CD4-positive, alpha-beta T cell treated with Interleukin-10 for 1 hour (primary cell): ENCODE results near the gene NOTUM.

Experiments used
- DNase-seq: peaks from one replicate; pipeline ENCODE4 v3.0.0-alpha.2; 2020

NOTUM gene

GRCh38 chr17:81934850-81935708, 25.9 kb downstream of the NOTUM start:
- DNase-seq, result no peak

DNA sequence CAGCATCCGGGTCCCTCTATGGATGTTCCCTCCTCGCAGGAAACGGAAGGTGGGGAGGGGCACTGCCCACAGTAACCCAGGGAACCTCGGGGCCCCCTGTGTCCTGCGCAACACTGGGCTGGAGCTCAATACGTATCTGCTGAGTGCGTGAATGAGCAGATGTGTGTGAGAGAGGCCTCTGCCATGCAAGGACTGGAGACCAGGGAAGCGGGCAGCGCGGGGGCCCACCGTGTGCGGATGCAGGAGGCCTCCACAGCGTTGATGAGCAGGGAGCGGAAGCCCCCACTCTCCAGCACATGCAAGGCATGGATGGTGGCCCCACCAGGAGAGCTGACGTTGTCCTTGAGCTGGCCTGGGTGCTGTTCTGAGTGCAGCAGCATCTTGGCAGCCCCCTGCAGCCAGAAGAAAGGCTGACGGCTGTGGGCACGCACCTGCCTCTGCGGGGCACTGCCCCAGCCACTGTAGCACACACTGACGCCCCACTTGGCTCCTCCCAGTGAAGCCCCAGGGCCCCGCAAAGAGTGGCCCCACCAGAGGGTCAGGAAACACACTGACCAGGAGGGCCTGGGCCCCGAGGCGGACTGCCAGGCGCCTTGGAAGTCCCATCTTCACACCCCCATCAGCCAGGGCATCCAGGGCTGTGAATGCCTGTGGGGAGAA, 26.8 kb downstream of the NOTUM start:
- DNase-seq, result no peak

- no peak for DNase-seq
Measured at GRCh38 chr17:81933178-81933699, 27.7 kb downstream of the NOTUM start.

DNA sequence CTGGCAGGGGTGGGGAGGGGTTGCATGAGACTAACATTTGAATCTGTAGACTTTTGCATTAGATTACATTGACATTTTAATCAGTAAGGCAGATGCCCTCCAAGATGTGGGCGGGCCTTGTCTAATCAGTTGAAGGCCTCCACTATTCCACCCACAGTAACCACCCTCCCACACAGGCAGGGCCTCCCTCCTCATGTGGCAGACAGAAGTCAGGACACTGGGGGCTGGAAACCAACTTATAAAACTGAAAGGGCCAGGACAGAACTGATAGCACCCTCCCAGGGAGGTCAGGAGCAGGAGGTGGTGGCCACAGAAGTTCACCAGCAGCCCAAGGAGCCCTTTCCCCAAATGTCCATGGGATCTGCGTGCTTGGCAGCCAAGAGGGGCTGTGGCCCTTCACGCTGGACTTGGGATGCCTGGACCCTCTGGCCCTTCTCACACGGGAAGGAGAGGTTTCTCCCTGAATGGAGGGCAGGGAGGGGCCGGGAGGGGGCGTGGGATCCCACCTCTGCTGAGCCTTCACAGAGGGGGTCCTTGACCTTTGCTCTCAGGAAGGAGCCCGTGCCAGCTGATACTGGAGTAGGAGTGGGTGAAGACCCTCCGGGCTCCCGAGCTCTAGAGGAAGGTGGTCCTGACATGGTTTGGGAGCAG, 28.5 kb downstream of the NOTUM start:
- DNase-seq, result no peak

GRCh38 chr17:81931557-81932332, 29.2 kb downstream of the NOTUM start:
- no peak for DNase-seq

DNA sequence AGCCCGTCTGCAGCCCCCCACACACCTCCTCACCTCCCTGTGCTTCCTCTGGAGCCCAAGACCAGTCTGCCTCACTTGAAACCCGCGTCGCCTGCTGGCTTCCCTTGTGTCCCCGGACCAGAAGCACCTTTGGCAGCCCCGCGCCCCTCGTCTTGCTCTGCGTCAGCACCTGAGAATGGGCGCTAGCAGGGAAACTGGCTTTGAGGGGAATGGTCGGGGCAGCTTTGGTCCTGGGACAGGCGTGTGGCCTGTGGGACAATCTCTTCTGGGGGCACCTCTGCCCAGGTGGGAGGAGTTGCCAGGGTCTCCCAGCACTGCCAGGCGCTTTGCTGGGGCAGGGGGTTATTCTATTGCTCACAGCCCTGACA, 29.8 kb downstream of the NOTUM start:
- DNase-seq, result no peak

DNA sequence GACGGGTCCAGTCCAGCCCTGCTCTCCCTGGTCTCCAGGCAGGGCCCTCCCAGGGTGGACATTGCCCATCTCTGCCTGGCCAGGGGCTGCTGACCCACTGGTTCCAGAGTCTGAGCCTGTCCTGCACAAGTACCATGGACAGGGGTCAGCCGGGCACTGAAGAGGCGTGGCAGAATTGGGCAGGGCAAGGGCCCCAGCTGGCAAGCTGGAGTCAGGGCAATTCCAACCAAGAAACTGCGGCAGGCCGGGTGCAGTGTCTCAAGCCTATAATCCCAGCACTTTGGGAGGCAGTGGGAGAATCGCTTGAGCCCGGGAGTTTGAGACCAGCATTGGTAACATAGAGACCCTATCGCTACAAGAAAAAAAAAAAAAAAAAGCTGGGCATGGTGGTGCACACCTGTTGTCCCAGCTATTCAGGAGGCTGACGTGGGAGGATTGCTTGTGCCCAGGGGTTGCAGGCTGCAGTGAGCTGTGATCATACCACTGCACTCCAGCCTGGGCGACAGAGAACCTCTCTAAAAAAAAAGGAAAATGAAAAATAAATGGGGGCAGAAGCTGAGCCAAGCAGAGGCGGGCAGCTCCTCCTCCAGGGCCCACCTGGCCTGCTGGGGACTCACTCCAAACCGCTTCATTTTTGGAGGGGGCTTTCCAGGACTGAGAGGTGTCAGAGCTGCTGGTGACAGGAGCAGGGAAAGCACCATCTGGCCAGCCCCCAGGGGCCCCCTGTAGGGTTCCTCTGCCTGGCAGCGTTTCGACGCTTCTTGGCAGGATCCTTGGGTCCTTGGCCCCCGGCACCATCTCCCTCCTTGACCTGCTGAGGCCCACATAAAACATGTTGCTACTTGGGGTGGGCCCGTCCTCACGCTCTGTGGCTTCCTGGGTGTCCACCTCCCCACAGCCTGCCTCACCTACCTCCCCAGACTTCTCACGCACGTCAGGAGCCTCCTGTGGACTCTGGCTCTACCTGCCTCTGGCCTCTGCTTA, 30.6 kb downstream of the NOTUM start:
- no peak for DNase-seq

DNA sequence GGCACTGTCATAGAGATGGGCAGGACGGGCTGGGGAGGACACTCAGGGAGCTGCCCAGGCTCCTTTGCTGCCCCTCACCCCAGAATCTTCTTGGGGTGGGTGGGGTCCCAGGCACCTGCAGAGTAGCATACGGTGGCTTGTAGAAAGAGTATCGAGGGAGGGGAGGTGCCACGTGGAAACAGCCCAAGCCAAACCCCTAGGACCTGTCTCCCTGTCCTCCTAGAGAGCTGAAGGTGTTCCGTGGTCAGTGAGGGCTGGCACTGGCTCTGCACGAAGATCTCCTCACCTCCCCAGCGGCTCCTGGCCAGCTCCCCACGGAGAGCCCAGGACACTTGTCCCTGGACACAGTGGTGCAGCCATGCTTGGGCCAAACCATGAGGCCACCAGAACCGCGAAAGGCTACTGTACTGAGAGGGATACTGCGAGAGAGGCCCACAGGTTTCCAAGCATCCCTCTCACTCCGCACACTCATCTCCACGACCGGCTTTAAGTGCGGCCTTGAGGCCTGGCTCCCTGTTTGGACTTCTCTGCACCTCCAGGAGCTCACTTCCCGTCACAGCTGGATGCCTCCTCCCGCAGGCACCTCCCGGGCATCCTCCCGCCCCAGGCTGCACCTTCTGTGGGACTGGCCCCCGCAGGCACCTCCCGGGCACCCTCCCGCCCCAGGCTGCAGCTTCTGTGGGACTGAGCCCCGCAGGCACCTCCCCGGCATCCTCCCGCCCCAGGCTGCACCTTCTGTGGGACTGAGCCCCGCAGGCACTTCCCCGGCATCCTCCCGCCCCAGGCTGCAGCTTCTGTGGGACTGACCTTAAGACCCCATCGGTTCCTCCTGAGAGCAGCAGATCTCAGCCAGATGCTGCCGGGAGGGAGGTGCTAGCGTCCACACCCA, 31.5 kb downstream of the NOTUM start:
- DNase-seq, result no peak

- DNase-seq, result no peak
Measured at GRCh38 chr17:81928544-81929252, 32.3 kb downstream of the NOTUM start.

DNA sequence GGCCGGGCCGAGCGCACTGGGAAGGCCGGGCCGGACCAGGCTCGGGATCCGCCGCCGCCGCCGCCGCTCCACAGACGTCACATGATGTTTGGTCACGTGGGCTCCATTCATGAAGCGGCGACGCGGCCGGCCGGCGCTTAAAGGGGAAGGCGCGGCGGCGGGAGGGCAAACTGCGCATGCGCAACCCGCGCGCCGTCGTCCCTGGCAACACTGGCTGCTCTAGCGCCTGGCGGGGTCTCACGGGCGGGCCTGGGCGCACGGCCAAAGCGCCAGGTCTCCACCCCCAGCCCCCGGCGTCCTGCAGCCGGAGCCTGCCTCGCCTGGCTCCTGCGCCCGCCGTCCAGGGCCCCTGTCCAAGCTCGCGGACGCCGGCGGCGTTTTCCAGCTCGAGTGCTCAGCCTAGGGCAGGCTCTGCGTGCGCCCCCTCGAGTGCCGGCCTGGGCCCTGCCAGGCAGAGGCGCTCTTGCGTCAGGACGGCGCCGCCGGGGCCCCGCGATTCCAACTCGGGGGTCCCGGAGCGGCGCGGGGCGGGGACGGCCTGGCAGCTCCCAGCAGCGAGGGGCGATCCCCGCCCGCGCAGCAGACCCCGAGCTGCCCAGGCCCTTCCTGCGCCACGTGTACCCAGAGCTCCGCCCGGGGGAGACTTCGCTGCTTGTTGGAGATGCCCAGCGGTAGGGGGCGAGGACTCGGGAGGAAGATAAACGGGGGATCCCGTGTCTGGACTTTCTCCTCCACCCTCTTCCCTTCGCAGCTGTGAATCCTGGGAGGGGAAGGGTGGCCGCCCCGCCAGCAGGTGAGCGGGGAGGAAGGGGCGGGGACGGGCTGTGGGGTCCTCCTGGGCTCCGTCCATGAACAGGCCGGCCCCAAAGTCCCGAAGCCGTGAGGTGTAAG, 33.1 kb downstream of the NOTUM start, which contains the start of gene MAFG:
MAFG (minus strand) TSS at position 83 of the 891 bp plus-strand sequence. CDS start 4,550 bp downstream, outside the sequence.
- DNase-seq, result peak; percentile 91

DNA sequence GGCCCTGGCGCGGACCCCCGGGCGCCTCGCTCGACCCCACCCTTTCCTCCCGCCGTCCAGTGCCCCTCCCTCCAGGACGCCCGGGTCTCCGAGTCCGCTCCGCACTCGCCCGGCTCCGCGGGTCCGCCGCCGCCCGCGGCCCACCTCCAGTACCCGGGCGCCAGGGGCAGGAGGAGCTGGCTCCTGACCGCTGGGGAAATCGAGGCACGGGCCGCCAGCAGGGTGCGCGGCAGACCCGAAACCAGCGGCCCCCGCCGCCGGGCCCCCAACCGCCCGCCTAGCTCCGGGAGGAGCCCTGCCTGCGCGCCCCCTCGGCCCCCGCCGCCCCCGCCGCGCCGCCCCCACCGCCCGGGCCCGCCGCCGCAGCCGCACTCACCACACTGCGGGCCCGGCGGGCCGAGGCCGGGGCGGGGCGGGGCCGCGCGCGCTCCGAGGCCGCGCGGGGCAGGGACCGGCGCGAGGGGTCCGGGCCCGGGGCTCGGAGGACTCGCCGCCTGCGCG, 33.8 kb downstream of the NOTUM start:
- DNase-seq, result no peak

DNA sequence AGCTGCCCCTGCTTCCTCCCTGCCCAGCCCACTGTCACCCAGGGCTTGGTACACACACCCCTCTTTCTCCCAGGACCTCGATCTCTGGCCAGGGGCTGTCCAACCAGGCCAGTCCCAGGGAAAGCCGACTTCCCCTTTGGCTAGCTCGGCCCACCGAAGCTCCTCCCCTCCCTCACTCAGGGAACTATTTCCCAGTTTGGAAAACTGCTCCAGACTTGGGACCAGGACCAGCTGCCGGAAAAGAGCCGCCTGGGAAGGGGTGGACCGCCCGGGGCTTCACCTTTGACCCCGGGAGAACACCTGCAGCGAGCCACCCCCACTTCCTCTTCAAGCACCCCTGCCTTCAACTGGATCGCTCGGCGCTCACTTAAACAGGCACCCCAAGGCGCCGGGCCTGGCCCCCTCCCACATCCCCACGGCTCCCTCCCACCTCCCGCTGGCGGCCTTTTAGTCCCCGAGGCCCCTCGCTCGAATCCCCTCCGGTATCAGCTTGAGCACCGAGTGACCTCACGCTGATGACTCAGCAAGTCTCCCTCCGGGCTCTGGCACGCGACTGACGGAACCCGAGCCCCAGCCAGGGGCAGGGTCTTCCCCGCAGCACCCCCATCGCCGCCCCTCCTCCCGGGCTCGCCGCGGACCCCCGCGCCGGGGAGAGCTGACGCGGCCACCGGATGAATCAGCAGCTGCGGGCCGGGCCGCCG, 34.4 kb downstream of the NOTUM start:
- DNase-seq, result peak; percentile 53

DNA sequence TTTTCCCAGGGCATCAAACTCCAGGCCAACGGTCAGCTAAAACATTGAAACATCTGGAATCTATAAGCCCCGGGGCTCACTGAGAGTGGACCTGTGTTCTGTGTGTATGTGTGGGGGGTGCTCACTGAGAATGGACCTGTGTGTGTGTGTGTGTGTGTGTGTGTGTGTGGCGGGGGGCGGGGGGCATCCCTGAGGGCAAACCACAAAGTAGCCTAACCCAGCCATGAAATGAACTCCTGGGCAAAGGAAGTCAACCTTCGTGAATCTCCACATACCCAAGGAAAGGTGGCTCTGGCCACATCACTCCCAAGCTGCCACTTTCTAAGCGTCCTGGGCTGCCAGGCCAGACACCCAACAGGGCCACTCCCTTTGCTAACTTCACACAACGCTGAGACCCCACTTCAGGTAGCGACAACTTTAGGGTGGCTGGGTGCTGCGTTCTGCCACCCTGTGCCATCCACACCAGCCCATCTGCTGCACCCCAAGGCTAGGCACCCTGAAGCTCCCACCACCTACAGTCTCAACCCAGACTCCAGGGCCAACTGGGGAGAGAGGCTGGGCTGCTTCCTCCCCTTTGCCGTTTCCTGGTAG, 35.0 kb downstream of the NOTUM start:
- no peak for DNase-seq

DNA sequence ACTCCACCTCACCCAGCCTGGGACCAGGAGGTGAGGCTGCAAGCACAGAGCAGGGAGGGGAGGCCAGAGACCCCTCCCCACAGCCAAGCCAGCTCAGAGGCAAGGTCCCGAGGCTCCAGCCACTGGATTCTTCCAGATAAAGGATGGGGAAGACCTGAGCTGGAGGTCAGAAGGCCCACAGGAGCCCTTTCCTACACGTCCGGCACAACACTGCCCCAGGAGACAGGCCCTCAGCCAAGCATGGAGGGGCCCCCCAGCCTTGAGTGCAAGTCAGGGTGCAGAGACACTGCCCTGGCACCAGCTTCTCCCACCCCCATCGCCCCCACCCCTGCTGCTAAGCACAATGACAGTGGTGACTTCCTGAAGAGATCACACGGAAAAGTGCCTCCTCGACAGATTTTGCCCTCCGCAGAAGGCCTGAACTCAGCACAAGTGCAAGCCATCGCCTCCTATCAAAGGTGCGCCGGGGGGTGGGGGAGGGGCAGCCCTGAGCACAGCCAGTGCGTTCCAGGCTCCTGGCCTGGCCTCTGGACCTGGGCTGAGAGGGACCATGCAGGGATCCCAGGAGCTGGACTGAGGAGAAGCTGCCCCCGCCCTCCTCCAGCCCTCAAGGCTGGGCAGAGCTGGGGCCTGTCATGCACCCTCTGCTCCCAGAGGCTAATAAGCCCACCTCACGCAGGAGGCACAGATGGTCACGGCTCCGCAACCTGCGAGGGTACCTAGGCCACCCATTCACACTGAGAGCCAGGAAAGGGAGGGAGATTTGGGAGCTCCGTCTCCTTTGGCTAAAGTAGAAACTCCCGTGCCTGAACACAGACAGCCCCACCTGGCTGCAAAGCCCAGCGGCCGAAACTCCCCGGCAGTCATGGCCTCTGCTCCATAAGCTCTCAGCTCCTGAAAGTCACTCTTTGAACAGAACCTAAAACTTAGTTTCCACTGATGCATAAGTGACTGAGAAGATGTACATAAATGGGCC, 36.1 kb downstream of the NOTUM start:
- DNase-seq, result peak; percentile 28

DNA sequence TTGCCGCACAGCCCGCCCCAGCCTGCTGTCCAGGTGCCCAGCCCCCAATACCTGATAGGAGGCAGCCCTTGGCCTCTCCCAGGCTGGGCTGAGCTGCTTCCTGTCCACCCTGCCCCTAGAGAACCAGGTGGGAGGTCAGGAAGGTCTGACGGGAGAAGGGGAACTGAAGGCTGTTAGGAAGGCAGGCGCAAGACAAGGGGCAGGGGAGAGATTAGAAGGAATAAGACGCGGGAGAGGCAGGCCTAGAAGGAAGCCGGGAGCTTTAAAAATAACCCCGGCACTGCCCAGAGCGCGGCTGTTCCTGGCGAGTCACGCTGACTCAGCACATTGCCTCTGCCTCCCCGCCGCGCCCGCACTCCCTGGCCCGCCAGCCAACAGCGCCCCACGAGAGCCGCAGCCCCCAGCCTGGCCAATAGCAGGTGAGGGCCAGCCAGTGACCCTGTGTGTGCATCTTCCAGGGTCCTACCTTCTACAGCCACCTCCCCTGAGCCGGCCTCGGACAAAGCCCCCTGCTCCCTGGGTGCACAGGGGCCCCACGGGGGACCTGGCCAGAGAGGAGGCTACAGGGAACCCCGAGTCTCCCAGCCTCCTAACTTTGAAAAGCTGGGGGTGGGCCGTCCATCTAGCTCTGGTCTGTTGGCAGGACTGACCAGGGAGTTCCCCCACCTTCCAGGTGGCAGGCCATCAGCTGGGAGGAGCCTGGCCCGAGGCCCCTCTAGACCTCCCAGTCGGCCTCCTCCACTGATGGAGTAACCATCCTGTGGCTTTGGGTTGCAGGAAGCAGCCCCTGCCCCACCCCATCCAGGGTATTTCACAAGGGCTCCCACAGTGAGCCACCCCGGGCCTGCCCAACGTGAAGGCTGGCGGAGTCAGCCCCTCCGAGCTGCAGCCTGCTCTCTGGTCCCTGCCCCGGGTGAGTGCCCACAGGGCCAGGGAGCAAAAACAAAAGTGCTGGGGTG, 37.4 kb downstream of the NOTUM start:
- no peak for DNase-seq
